PC-9 (cell line): ENCODE data around the gene UCN2. TPM values are rescaled to one million over a fixed set of nuclear protein-coding genes. Genes with fewer than 3 reads are reported as not detected.

Source experiments
- BruUV-seq: library from RNA; stranded (reverse); fragments of 400-500 nt; replicated peaks from 2 replicates; lab custom pipeline; 2021; lab: Mats Ljungman, UMichigan
- CTCF ChIA-PET: fragments of 300-600 bp; sonication (Branson Sonifier 250); formaldehyde crosslinking; loops from one replicate; lab custom pipeline; 2022; ENCODE audit warnings: antibody characterized with exemption; lab: Charles Lee
- POLR2A ChIA-PET: fragments of 300-600 bp; sonication (Branson Sonifier 250); formaldehyde crosslinking; loops from one replicate; lab custom pipeline; 2022; ENCODE audit warnings: antibody characterized with exemption; ENCODE audit not compliant: unreplicated experiment; lab: Charles Lee
- DNase-seq, 2 experiments: peaks; one replicate each; pipeline versions ENCODE4 v3.0.0 to v3.0.0-alpha.2; 2015 to 2022; ENCODE audit warnings: mixed read lengths in 1 of 2
- H2AFZ ChIP-seq: fragments of 200-600 bp; sonication (generic); 2 replicates; pipeline ENCODE4 v1.8.1; 2017; ENCODE audit warnings: antibody characterized with exemption
- H3F3A ChIP-seq: fragments of 200-600 bp; sonication (generic); 2 replicates; pipeline ENCODE4 v1.8.1; 2017; ENCODE audit warnings: antibody characterized with exemption, mild to moderate bottlenecking, low read depth; ENCODE audit not compliant: insufficient read depth
- H3K27ac ChIP-seq: fragments of 200-600 bp; sonication (generic); 2 replicates; pipeline ENCODE4 v1.6.1; 2016; ENCODE audit warnings: mixed run types
- H3K27me3 ChIP-seq: fragments of 200-600 bp; sonication (generic); 2 replicates; pipeline ENCODE4 v1.6.1; 2016; ENCODE audit warnings: low read depth, mixed run types; ENCODE audit not compliant: insufficient read depth
- H3K36me3 ChIP-seq: fragments of 200-600 bp; sonication (generic); 2 replicates; pipeline ENCODE4 v1.6.1; 2016; ENCODE audit warnings: low read depth, mixed run types
- H3K4me1 ChIP-seq: fragments of 200-600 bp; sonication (generic); replicated peaks from 2 replicates; pipeline ENCODE4 v1.6.1; 2016; ENCODE audit warnings: mixed run types; ENCODE audit not compliant: insufficient read depth
- H3K4me2 ChIP-seq: fragments of 200-600 bp; sonication (generic); 2 replicates; pipeline ENCODE4 v1.6.1; 2017; ENCODE audit warnings: mixed run types
- H3K4me3 ChIP-seq: fragments of 200-600 bp; sonication (generic); 2 replicates; pipeline ENCODE4 v1.6.1; 2016; ENCODE audit warnings: mixed run types
- H3K79me2 ChIP-seq: fragments of 200-600 bp; sonication (generic); 2 replicates; pipeline ENCODE4 v1.6.1; 2017; ENCODE audit warnings: low read depth, mixed run types
- H3K9me2 ChIP-seq: fragments of 200-600 bp; sonication (generic); 2 replicates; pipeline ENCODE4 v1.8.1; 2017; ENCODE audit warnings: mild to moderate bottlenecking; ENCODE audit not compliant: insufficient read depth
- H3K9me3 ChIP-seq: fragments of 200-600 bp; sonication (generic); 2 replicates; pipeline ENCODE4 v1.8.1; 2016; ENCODE audit warnings: low read depth; ENCODE audit not compliant: insufficient read depth
- H4K20me1 ChIP-seq: fragments of 200-600 bp; sonication (generic); 2 replicates; pipeline ENCODE4 v1.8.1; 2017; ENCODE audit not compliant: insufficient read depth
- EZH2 ChIP-seq: fragments of 200-600 bp; sonication (generic); IDR thresholded peaks from 2 replicates; pipeline ENCODE4 v1.8.0; 2017; ENCODE audit warnings: antibody characterized with exemption, low read depth
- intact Hi-C: fragments of 100-400 bp; cut with micrococcal nuclease; formaldehyde crosslinking; loops from one replicate; pipeline ENCODE4 v1.10.0; 2022; ENCODE audit not compliant: unreplicated experiment
- total RNA-seq: library from RNA; stranded (reverse); gene quantifications from 2 replicates; pipeline ENCODE4 v1.2.3, GENCODE V29; 2021
- TF ChIP-seq, protein P1 (sequence below): fragments of 200-600 bp; sonication (generic); conservative IDR thresholded peaks from 2 replicates; pipeline ENCODE4 v1.6.1; 2017; ENCODE audit warnings: mixed run types, antibody characterized with exemption, mild to moderate bottlenecking, moderate library complexity

UCN2 gene
- total RNA-seq, 1 experiment from 2014 or later = 2.8 TPM

DNA sequence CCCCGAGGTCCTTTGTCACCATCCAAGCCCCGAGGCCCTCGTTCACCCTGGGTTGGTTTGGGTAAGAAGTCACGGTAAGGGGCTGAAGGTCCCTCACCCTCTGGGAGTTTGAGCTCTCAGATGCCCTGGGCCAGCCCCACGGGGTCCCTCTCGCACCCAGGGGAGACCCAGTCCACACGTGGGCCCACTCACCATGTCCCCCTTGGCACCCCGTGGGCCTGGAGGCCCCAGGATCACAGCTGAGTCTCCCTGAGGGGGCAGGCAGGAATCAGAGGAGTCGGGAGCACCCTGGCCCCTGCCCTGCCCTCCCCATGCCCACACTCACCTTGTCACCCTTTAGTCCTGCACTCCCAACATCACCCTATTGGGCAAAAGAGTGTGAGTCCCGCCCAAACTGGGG lies 5.8 kb upstream of the UCN2 start:
- ChIA-PET CTCF (no interaction called here), POLR2A (no interaction called here)
- no peak overlapping the region for H3K27ac ChIP-seq
- H3F3A ChIP-seq = no peaks in the 10 kb centered on the region
- no peaks in the 10 kb centered on the region for H3K27me3 ChIP-seq
- no peak for DNase-seq
- no peaks in the 10 kb centered on the region for H3K9me3 ChIP-seq
- no peaks in the 10 kb centered on the region for H4K20me1 ChIP-seq
- no peaks in the 10 kb centered on the region for H3K79me2 ChIP-seq
- no peaks in the 10 kb centered on the region for H3K4me1 ChIP-seq
- no peaks in the 10 kb centered on the region for H3K36me3 ChIP-seq
- BruUV-seq = no TSS peak
- no peak overlapping the region for H3K4me3 ChIP-seq
- TF ChIP-seq EZH2 = no peak
- no peak overlapping the region for H2AFZ ChIP-seq
- intact Hi-C loops = no loop called here
- H3K9me2 ChIP-seq = no peaks in the 10 kb centered on the region
- H3K4me2 ChIP-seq = no peak overlapping the region

DNA sequence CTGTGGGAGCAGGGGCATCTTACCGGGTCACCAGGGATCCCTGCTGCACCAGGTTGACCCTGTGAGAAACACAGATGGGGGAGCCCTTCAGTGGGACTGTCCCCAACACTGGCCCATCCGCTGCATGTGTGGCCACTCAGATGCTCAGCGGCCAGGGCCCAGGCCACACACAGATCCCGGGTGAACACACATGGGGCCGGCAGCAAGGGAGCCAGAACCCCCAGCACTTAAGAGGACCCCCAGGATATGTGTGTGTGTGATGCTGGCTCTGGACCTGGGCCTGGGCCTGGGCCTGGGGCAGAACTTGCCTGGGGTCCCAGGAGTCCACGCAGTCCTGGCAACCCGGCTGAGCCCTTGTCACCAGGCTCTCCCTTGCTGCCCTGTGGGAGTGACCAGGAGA lies 4.9 kb upstream of the UCN2 start:
- intact Hi-C loops = no loop called here
- TF ChIP-seq, protein P1, sequence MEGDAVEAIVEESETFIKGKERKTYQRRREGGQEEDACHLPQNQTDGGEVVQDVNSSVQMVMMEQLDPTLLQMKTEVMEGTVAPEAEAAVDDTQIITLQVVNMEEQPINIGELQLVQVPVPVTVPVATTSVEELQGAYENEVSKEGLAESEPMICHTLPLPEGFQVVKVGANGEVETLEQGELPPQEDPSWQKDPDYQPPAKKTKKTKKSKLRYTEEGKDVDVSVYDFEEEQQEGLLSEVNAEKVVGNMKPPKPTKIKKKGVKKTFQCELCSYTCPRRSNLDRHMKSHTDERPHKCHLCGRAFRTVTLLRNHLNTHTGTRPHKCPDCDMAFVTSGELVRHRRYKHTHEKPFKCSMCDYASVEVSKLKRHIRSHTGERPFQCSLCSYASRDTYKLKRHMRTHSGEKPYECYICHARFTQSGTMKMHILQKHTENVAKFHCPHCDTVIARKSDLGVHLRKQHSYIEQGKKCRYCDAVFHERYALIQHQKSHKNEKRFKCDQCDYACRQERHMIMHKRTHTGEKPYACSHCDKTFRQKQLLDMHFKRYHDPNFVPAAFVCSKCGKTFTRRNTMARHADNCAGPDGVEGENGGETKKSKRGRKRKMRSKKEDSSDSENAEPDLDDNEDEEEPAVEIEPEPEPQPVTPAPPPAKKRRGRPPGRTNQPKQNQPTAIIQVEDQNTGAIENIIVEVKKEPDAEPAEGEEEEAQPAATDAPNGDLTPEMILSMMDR = no peak
- H3K27me3 ChIP-seq = no peaks in the 10 kb centered on the region
- H3K4me3 ChIP-seq = no peak overlapping the region
- H3K4me2 ChIP-seq = no peak overlapping the region
- no peaks in the 10 kb centered on the region for H3K9me2 ChIP-seq
- H2AFZ ChIP-seq = no peak overlapping the region
- H4K20me1 ChIP-seq = no peaks in the 10 kb centered on the region
- ChIA-PET CTCF (no interaction called here), POLR2A (no interaction called here)
- peaks cover 4% of the 10 kb centered on the region; the same call in 1 of the 2 replicates for H3F3A ChIP-seq
- no peaks in the 10 kb centered on the region for H3K9me3 ChIP-seq
- 0 out of 2 replicates have a peak, but pooled peaks cover 6% of the 10 kb centered on the region for H3K4me1 ChIP-seq
- no peaks in the 10 kb centered on the region for H3K36me3 ChIP-seq
- no TSS peak for BruUV-seq
- no peak overlapping the region for H3K27ac ChIP-seq
- no peak for DNase-seq
- H3K79me2 ChIP-seq = no peaks in the 10 kb centered on the region

DNA sequence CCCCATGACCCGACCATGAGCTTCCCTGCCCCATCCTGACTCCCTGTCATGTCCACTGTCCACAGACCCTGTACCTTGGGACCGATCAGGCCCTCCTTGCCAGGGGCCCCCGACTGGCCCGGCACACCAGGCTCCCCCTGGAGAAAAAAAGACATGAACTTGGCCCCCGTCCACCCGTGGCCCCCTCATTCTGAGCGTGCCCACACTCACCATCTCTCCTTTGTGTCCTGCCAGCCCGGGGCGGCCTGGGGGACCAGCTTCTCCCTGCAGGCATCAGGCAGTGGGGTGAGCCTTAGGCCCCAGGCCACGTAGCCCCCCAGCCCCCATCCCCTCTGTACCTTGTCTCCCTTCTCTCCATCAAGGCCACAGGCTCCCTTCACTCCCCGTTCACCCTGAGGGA lies 3.9 kb upstream of the UCN2 start:
- Histone ChIP-seq H3K27me3 (no peaks in the 10 kb centered on the region), H3K9me3 (no peaks in the 10 kb centered on the region), H3K9me2 (no peaks in the 10 kb centered on the region), H3K27ac (no peak overlapping the region), H3K4me2 (no peak overlapping the region), H3F3A (peaks cover 8% of the 10 kb centered on the region; the same call in 1 of the 2 replicates), H2AFZ (no peak overlapping the region), H4K20me1 (no peaks in the 10 kb centered on the region), H3K36me3 (no peaks in the 10 kb centered on the region), H3K4me3 (no peak overlapping the region), H3K79me2 (no peaks in the 10 kb centered on the region), H3K4me1 (0 out of 2 replicates have a peak, but pooled peaks cover 6% of the 10 kb centered on the region)
- TF ChIP-seq EZH2 = no peak
- TF ChIP-seq, protein P1 = no peak
- intact Hi-C loops = no loop called here
- no peak for DNase-seq
- ChIA-PET CTCF (interaction anchor here (0.7 to 0.8 kb wide), 2 partner anchors 11 to 94 kb away, joined by 4 to 32 read pairs; partner anchors contain the start of gene PFKFB4), POLR2A (no interaction called here)
- no TSS peak for BruUV-seq

DNA sequence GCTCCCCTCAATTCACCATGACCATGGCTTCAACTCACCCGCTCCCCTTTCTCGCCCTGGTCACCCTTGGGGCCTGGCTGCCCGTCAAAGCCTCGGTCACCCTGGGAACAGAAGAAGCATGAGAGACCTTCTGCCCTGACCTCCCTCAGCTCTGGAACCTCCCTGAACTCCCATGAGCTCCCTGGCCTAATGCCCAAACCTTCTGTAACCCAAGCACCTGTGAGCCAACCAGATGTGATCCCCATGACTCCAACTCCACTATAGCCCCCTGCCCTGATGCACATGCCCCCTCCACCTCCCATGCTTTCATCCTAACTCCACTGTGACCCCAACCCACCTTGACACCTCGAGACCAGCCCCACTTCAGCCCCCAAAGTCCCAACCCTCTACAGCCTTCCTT lies 3.5 kb upstream of the UCN2 start:
- Histone ChIP-seq H3K79me2 (no peaks in the 10 kb centered on the region), H3K36me3 (no peaks in the 10 kb centered on the region), H3K4me1 (0 out of 2 replicates have a peak, but pooled peaks cover 6% of the 10 kb centered on the region), H3K9me2 (no peaks in the 10 kb centered on the region), H3F3A (peaks cover 8% of the 10 kb centered on the region; the same call in 1 of the 2 replicates), H3K4me3 (no peak overlapping the region), H3K9me3 (no peaks in the 10 kb centered on the region), H4K20me1 (no peaks in the 10 kb centered on the region), H3K27ac (no peak overlapping the region), H3K4me2 (no peak overlapping the region), H3K27me3 (no peaks in the 10 kb centered on the region), H2AFZ (no peak overlapping the region)
- TF ChIP-seq, protein P1 = no peak
- no peak for TF ChIP-seq EZH2
- no peak for DNase-seq
- intact Hi-C loops = no loop called here
- ChIA-PET POLR2A (no interaction called here), CTCF (interaction anchor here (0.8 kb wide), 1 partner anchor 10 kb away, joined by 32 read pairs; the partner anchor contains the start of gene PFKFB4)
- BruUV-seq = no TSS peak
